Stimulated activated CD8-positive, alpha-beta memory T cell treated with anti-CD3 and anti-CD28 coated beads, Interleukin-4, amount 100 ng/mL, for 24 hours (primary cell): Measurements from ENCODE around the gene VDAC1.
"Not testable (repeated sequence)": the region's sequence is repeated elsewhere in the genome, so short reads cannot be mapped to it uniquely, and the experiment has no call there.

Experiments used
- DNase-seq: peaks from one replicate; pipeline ENCODE4 v3.0.0-alpha.2; 2020; ENCODE audit warnings: low read depth

VDAC1 gene

DNA sequence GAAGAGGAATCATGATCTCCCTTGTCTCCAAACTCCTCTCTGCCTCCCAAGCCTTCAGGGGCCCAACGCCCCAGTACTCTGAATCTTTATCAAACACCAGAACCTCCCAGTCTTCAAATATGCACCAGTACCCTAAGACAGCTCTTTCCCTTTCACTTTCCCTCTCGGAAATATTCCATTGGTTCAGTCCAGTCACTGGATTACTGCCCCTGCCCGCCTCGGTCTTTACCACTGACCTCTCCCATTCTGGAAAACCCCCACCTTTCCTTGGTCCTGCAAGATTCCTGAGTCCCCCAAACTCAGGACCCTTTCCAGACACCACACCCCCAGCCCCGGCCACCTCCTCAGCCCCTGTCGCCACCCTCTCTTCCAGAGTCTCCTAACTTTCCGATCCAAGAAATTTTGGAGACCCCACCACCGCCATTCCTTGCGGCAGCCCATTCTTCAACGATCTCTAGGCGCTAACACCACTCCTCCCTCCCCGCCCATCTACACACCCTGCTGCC, 37.0 kb downstream of the VDAC1 start:
- DNase-seq, result no peak

- DNase-seq, result no peak
These were observed 37.7 kb downstream of the VDAC1 start for GRCh38 chr5:133967124-133967523.

DNA sequence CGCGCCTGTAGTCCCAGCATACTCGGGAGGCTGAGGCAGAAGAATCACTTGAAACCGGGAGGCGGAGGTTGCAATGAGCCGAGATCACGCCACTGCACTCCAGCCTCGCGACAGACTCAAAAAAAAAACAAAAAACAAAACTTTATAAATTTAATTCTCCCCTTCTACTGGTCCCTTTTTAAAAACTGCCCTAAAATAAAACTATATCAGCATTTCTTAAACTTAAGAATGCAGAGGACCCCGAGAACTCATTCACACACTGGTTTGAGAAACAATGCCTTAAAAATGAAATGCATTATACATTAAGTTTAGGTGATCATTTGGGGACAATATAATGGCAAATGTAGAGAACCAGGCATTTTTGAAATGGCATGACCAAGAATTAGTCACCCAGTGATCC, 38.7 kb downstream of the VDAC1 start:
- no peak for DNase-seq

- no peak for DNase-seq
These were observed 41.2 kb downstream of the VDAC1 start for GRCh38 chr5:133963493-133964128.

DNA sequence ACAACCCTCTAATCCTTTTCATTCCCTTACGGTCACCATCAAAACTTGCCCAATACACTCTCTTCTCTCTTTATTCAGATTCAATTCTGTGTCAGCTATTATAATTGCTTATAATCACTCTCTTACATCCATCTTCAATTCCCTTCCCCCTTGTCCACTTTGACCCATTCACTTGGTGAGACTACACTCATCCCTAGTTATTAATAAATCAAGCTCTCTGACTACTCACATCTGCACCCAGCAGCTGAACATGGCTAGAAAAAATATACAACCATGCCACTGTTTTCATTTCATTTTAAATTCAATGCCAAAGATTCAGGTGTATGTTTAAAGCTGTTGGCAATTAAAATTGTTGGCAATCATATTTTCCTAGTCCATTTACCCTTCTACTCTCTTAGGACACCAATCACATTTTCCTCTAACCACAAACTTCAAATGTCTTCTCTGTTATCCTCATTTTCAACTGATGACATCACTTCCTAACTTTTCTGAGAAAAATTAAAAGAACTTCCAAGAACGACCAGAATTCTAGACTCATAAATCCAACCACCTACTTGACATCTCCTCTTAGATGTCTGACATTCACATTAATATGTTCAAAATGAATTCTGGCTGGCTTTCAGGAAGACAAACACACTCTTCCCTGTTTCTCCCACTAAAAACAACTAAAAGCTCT, 41.8 kb downstream of the VDAC1 start:
- DNase-seq, result no peak

GRCh38 chr5:133962131-133962530, 42.6 kb downstream of the VDAC1 start:
- DNase-seq, result no peak

DNA sequence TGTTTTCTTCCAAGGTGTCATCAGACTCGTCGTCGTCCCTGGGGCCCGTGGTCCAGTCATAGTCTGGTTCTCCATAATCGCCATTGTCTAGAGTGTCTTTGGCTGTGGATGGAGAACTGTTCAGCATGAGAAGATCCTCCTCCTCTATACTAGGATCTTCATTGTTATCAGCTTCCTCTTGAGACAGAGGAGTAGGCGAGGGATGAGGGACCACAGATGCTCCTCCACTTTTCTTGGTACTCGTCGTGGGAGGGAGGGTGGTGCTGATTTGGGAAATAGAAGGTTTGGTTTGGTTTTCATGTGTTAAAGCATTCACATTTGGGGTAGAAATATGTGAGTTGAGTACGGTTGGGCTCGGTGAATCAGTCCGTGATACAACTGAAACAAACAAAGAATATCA, 45.1 kb downstream of the VDAC1 start:
- DNase-seq, result no peak

DNA sequence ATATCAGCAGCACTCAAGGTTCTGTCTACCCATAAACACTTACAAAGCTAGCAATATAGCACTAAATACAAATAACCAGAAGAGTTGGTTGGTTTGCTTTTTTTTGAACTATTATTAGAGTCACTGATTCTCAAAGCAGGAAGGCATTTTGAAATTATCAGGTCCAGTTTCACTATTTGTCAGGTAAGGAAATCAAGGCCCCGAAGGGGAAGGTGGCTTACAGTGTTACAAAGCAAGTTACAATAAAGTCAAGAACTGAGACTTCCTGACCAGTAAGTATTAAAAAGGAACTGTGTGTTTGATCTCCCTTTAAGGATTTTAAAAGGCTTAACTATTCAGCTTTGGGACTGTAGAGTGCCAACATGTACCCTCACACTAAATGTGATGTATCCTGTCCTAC, 47.2 kb downstream of the VDAC1 start:
- no peak for DNase-seq

GRCh38 chr5:133957080-133957479, 47.7 kb downstream of the VDAC1 start:
- DNase-seq, result no peak

GRCh38 chr5:133956196-133956595, 48.6 kb downstream of the VDAC1 start:
- DNase-seq, result not testable (repeated sequence)

DNA sequence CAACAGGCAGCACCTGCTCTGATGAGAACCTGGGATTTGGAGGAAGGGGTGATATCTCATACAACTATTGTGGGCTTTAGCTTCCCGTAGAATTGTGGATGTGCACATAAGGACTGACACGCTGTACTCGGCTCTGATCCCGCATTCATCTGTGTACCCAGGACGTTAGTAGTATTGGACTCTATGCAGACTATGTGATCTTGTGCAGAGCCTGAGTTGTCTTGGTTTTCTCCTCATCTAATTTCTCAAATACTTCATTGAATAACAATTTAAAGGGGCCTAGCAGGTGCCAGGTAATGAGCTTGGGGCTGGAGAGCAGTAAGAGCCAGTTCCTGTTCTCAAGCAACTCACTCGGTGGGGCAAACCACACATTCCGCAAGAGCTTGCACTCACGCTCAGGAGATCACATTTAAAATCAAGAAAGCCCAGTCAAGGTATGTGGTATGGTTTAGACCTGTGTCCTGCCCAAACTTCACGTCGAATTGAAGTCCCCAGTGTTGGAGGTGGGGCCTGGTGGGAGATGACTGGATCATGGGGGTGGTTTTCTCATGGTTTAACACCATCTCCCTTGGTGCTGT, 51.1 kb downstream of the VDAC1 start:
- DNase-seq, result no peak

DNA sequence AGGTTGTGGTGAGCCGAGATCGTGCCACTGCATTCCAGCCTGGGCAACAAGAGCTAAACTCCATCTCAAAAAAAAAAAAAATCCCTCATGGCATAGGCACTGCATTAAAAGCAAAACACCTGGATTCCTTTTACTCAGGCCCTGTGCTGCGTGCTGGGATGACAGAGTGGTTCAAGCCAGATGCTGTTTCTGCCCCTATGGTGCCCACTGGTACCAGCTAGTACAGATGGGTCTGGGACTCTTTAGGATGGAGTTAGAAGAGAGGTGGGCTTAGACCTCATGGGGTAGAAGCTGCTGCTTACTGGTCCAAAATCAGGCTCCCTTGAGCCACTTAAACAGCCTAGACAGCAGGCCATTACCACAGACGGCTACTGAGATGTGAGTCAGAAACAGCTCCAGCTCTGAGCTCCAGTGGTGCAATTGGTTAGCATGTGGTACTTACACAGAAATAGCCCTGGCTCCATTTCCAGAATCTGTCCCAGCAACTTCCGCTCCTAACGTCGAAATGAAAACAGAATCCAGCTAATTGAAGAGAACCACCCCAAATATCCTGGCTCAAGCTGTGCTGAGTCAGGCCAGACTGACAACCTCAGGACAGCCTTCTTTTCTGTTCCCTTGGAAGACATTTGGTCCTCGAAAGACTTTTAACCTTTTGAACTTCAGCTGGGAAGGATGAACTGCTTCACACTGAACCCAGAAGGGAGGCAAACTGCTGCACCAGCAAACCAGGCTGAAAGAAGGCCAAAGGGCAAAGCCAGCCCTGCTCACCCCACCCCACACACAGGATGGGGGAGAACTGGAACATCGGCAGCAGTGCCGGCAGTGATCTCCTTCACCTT, 51.8 kb downstream of the VDAC1 start:
- DNase-seq, result no peak

- DNase-seq, result no peak
These were observed 53.8 kb downstream of the VDAC1 start for GRCh38 chr5:133950821-133951612.

DNA sequence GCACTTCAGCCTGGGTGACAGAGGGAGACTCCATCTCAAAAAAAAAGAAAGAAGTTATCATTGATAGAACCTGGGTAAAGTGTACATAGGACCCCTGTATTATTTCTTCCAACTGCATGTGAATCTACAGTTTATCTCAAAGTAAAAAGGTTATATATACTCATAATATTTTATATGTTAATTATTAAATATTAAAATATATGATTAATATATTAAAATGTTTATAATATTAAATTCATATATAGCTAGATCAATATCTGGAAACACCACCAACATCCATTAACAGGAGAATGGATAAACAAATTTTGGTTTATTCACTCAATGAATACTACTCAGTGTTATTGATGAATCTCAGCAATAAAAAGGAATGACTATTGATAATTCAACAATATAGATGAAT, 56.1 kb downstream of the VDAC1 start:
- no peak for DNase-seq

DNA sequence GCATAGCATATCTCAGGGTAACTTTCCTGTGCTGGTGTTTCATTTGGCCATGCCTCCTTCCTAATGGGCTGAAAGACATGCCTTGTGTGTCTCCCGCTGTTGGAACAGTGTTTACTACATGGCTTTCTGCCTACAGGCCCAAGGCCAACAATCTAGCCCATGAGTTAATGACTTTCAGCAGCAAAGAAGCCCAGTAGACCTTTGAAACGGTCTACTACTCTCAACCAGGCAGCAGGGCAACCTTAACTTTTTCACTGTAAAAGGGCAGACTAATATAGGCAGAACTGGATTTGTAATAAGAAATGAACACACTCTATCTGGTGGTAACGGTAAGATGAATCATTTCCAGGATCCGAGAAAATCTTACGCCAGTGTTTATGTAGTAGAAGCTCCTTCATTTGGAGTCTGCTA, 57.3 kb downstream of the VDAC1 start:
- no peak for DNase-seq

- DNase-seq, result no peak
These were observed 59.2 kb downstream of the VDAC1 start for GRCh38 chr5:133945568-133945967.

DNA sequence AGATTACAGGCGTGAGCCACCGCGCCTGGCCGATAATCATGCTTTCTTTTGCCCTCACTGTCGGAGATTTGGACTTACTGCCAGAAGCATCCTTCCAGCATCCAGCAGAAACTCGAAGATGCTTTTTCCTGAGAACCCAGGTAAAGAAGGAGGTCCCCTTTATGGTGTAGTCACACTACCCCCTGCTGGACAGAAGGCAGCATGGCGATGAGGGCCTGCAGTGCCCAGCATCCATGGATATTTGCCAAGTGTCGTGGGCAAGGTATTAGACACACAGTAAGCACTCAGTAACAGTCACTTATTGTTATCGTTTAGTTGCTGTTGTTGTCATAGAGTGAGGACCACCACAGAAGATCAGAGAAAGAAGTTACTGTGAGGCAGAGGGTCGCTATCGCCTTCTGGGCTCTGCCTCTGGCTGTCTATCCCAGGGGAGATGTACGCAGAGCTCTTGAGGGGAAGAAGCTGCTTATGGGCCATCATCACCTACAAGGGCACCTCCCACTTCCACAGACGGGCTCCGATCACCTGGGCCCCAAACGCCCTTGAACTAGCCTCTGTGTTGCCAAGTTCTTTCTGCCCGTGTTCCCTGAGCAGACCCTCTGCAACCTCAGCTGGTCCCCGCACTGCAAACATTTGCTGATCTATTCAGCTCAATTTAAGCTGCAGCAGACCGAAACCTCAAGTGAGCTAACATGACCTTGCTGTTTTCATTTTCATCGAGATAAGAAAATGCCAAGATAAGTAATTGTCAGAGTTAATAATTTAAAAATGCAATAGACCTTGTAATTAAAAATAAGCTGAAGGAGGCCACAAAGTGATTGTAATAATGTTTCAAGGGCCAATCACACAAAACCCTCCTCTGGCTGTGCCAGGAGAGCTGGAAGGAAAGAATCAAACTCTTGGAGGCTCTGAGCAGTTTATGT, 60.3 kb downstream of the VDAC1 start:
- DNase-seq, result peak; percentile 18

- DNase-seq, result no peak
These were observed 61.3 kb downstream of the VDAC1 start for GRCh38 chr5:133943475-133943817.

DNA sequence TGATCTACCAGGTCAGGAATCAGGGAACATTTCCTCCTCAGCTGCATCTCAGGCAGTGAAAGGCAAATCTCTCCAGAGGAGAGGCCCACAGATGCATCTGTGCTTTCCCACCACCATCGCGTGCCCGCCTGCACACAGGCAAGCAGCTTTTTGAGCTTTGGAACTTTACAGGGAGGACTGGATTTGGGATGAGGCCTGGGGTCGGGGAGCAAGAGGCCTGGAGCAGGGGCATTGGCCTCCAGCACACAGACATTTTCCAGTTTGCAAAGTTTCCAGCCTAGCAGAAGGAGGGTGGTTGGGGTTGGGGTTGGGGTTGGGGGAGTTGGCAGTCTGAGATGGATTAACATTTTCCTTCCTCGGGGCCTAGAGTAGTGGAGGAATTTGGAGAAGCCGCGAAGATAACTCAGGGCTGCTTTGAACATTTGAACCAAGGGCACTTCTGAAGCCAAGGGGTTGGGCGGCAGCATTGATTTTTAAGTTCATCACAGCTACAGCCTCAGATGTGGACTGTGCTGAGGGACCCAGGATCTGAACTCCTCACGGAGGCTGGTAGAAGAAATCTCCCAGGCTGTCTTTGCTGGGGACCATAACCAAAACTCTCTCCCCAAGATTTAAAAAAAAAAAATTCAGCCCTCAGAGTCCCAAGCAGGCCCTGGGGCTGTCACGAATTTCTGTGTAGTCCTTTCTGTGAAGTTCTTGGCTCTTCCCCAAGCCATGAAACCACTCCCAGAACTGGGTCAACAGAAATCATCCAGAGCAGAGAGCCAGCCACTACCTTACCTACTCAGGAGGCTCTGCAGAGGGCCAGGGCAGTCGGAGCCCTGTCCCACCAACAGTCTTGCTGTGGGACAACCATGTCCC, 61.9 kb downstream of the VDAC1 start:
- no peak for DNase-seq
